ENCODE data around the gene CNTNAP5.

DNA sequence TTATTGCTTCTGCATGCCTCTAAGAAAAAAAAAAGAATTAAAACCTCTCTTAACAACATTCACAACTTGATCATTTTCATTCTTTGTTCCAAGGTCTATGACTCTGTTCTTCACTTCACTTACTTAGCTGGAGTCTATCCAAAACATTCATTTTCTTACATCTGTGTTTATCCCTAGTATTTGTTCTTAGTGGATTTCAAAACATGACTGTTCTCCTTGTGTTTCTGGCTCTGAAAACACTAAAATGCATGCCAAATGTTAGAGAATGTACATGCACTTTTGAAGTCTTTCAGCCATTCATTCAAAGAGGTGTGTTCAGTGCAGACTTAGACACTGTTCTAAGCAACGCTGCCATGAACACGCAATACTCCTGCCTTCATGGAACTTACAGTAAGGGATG is 138.8 kb downstream of the CNTNAP5 start:
- TF ChIP-seq, protein P1, sequence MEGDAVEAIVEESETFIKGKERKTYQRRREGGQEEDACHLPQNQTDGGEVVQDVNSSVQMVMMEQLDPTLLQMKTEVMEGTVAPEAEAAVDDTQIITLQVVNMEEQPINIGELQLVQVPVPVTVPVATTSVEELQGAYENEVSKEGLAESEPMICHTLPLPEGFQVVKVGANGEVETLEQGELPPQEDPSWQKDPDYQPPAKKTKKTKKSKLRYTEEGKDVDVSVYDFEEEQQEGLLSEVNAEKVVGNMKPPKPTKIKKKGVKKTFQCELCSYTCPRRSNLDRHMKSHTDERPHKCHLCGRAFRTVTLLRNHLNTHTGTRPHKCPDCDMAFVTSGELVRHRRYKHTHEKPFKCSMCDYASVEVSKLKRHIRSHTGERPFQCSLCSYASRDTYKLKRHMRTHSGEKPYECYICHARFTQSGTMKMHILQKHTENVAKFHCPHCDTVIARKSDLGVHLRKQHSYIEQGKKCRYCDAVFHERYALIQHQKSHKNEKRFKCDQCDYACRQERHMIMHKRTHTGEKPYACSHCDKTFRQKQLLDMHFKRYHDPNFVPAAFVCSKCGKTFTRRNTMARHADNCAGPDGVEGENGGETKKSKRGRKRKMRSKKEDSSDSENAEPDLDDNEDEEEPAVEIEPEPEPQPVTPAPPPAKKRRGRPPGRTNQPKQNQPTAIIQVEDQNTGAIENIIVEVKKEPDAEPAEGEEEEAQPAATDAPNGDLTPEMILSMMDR (IDR thresholded peaks at IDR 0.05; ENCODE audit: low read depth, low read length) = no peak
- TF ChIP-seq, protein P2, sequence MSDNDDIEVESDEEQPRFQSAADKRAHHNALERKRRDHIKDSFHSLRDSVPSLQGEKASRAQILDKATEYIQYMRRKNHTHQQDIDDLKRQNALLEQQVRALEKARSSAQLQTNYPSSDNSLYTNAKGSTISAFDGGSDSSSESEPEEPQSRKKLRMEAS (IDR thresholded peaks at IDR 0.05; ENCODE audit: low read depth, low read length) = no peak
- no peak for TF ChIP-seq POLR2A (IDR thresholded peaks at IDR 0.05; ENCODE audit: extremely low read depth, insufficient read length)
